ENCODE results near the gene ZBTB25.

The ZBTB25 gene

GRCh38 chr14:64405295-64405694 lies 98.3 kb downstream of the ZBTB25 start:
- no peak overlapping the region for H3K4me3 ChIP-seq (ENCODE audit: low read depth, low read length)

GRCh38 chr14:64401949-64402348 lies 101.7 kb downstream of the ZBTB25 start:
- no peak overlapping the region for H3K4me3 ChIP-seq (ENCODE audit: low read depth, low read length)

GRCh38 chr14:64400829-64401459 lies 102.7 kb downstream of the ZBTB25 start:
- no peak overlapping the region for H3K4me3 ChIP-seq (ENCODE audit: low read depth, low read length)

All from iPS-11a (cell line).